A549 (cell line): ENCODE data around the gene CEP76. TPM values are rescaled to one million over a fixed set of nuclear protein-coding genes. Genes with fewer than 3 reads are reported as not detected.

Experiments
- ATAC-seq, 2 experiments: fragments of 200-7000 bp in 1 of 2; fragments of >200 bp in 1 of 2; cut with Nextera tagmentation in 1 of 2; cut with Tn5 transposase in 1 of 2; 3 replicates each; pipeline versions ENCODE4 v1.8.0 to v1.9.1; 2018 to 2020; ENCODE audit warnings: mild to moderate bottlenecking in 1 of 2, moderate library complexity in 1 of 2
- CTCF ChIA-PET: fragments of 300-600 bp; sonication (Branson Sonifier 250); formaldehyde crosslinking; extraction: SDS; loops from one replicate; lab custom pipeline; 2021; ENCODE audit warnings: antibody characterized with exemption, inconsistent platforms; lab: Yijun Ruan, JAX
- POLR2A ChIA-PET: fragments of 350-600 bp; formaldehyde crosslinking; extraction: SDS; loops from one replicate; lab custom pipeline; 2021; ENCODE audit warnings: antibody characterized with exemption, inconsistent platforms; lab: Yijun Ruan, JAX
- DNase-seq, 2 experiments: peaks; one replicate each; pipeline versions ENCODE4 v3.0.0 to v3.0.0-alpha.2; 2011 to 2016; ENCODE audit warnings: low read depth in 1 of 2, low spot score in 1 of 2
- FAIRE-seq: peaks from 2 replicates; lab custom pipeline; 2011; peaks lifted over from hg19 to GRCh38; lab: Jason Lieb, UNC
- H3K27ac ChIP-seq, 2 experiments: fragments of >200 bp; sonication (Bioruptor Twin); formaldehyde crosslinking; 3 replicates each; pipeline ENCODE4 v1.5.1; 2016 to 2017
- H3K4me1 ChIP-seq: fragments of >200 bp; sonication (Bioruptor Twin); formaldehyde crosslinking; 3 replicates; pipeline ENCODE4 v1.6.1; 2016
- H3K4me2 ChIP-seq: fragments of >200 bp; sonication (Bioruptor Twin); formaldehyde crosslinking; 3 replicates; pipeline ENCODE4 v1.6.1; 2016
- H3K4me3 ChIP-seq: fragments of >200 bp; sonication (Bioruptor Twin); formaldehyde crosslinking; 3 replicates; pipeline ENCODE4 v1.5.1; 2016
- H3K9me3 ChIP-seq: fragments of >200 bp; sonication (Bioruptor Twin); formaldehyde crosslinking; 3 replicates; pipeline ENCODE4 v1.6.1; 2016
- BHLHE40 ChIP-seq: IDR thresholded peaks from 2 replicates; pipeline ENCODE4 v1.6.1; 2012; ENCODE audit warnings: low read depth, low read length, inconsistent platforms
- CEBPB ChIP-seq, 2 experiments: fragments of >200 bp in 1 of 2; sonication (Bioruptor Twin) in 1 of 2; formaldehyde crosslinking in 1 of 2; IDR thresholded peaks; 2 replicates each; pipeline ENCODE4 v1.6.1; 2012 to 2016
- CHD2 ChIP-seq: fragments of 150-350 bp; IDR thresholded peaks from 2 replicates; pipeline ENCODE4 v1.6.1; 2014; ENCODE audit warnings: low read length; ENCODE audit not compliant: partially characterized antibody
- CHD4 ChIP-seq: fragments of 200-600 bp; sonication (generic); IDR thresholded peaks from 2 replicates; pipeline ENCODE4 v1.6.1; 2016; ENCODE audit warnings: antibody characterized with exemption, mild to moderate bottlenecking, borderline replicate concordance
- CTCF ChIP-seq: fragments of >200 bp; sonication (Bioruptor Twin); formaldehyde crosslinking; IDR thresholded peaks from 3 replicates; pipeline ENCODE4 v1.5.1; 2016
- EHF ChIP-seq: fragments of 250-450 bp; sonication (Bioruptor Pico); IDR thresholded peaks from 2 replicates; pipeline ENCODE4 v1.5.0; 2020; ENCODE audit warnings: mild to moderate bottlenecking
- EP300 ChIP-seq, 2 experiments: fragments of >200 bp; sonication (Bioruptor Twin); formaldehyde crosslinking; IDR thresholded peaks; 2 replicates in 1 of 2; 3 replicates in 1 of 2; pipeline ENCODE4 v1.6.1; 2016 to 2017
- ESRRA ChIP-seq: fragments of 150-350 bp; IDR thresholded peaks from 2 replicates; pipeline ENCODE4 v1.6.1; 2014; ENCODE audit warnings: mild to moderate bottlenecking, low read length, borderline replicate concordance
- FOSB ChIP-seq: fragments of 250-450 bp; sonication (Bioruptor Pico); IDR thresholded peaks from 2 replicates; pipeline ENCODE4 v1.5.0; 2020; ENCODE audit warnings: mild to moderate bottlenecking, moderate library complexity
- HMGXB4 ChIP-seq: fragments of 250-450 bp; sonication (Bioruptor Pico); IDR thresholded peaks from 2 replicates; pipeline ENCODE4 v1.5.0; 2021; ENCODE audit warnings: mild to moderate bottlenecking, moderate library complexity, borderline replicate concordance
- HOXA7 ChIP-seq: fragments of 250-450 bp; sonication (Bioruptor Pico); IDR thresholded peaks from 2 replicates; pipeline ENCODE4 v1.5.0; 2020; ENCODE audit warnings: mild to moderate bottlenecking, moderate library complexity
- JUNB ChIP-seq: fragments of >200 bp; sonication (Bioruptor Twin); formaldehyde crosslinking; IDR thresholded peaks from 2 replicates; pipeline ENCODE4 v1.6.1; 2016
- KDM1A ChIP-seq: fragments of 200-600 bp; sonication (generic); IDR thresholded peaks from 2 replicates; pipeline ENCODE4 v1.6.1; 2016; ENCODE audit warnings: low read depth, mild to moderate bottlenecking
- KDM5A ChIP-seq: fragments of 200-600 bp; sonication (generic); IDR thresholded peaks from 2 replicates; pipeline ENCODE4 v1.6.1; 2016; ENCODE audit warnings: antibody characterized with exemption, mild to moderate bottlenecking
- MAFK ChIP-seq: fragments of 450-650 bp; IDR thresholded peaks from 2 replicates; pipeline ENCODE4 v1.6.1; 2014; ENCODE audit not compliant: partially characterized antibody
- MYC ChIP-seq: IDR thresholded peaks from 2 replicates; pipeline ENCODE4 v1.6.1; 2012; ENCODE audit warnings: mild to moderate bottlenecking, inconsistent platforms, low read length, improper control_type of control experiment, borderline replicate concordance
- NPAS2 ChIP-seq: fragments of 250-450 bp; sonication (Bioruptor Pico); IDR thresholded peaks from 2 replicates; pipeline ENCODE4 v1.8.0; 2022; ENCODE audit warnings: mild to moderate bottlenecking, moderate library complexity, borderline replicate concordance
- PHF8 ChIP-seq: fragments of 200-600 bp; sonication (generic); IDR thresholded peaks from 2 replicates; pipeline ENCODE4 v1.6.1; 2016; ENCODE audit warnings: low read depth, mild to moderate bottlenecking, antibody characterized with exemption, moderate library complexity, borderline replicate concordance
- RARB ChIP-seq: fragments of 250-450 bp; sonication (Bioruptor Pico); IDR thresholded peaks from 2 replicates; pipeline ENCODE4 v1.8.0; 2021; ENCODE audit warnings: mild to moderate bottlenecking, moderate library complexity
- RFX5 ChIP-seq: fragments of 450-650 bp; IDR thresholded peaks from 2 replicates; pipeline ENCODE4 v1.7.1; 2014; ENCODE audit warnings: antibody characterized with exemption, mild to moderate bottlenecking, moderate library complexity
- SMC3 ChIP-seq: fragments of >200 bp; sonication (Bioruptor Twin); formaldehyde crosslinking; IDR thresholded peaks from 3 replicates; pipeline ENCODE4 v1.6.1; 2018; ENCODE audit warnings: inconsistent platforms
- SREBF2 ChIP-seq: fragments of 450-650 bp; IDR thresholded peaks from 2 replicates; pipeline ENCODE4 v1.6.1; 2014; ENCODE audit warnings: mild to moderate bottlenecking, moderate library complexity
- TFCP2L1 ChIP-seq: fragments of 250-450 bp; sonication (Bioruptor Pico); IDR thresholded peaks from 2 replicates; pipeline ENCODE4 v1.5.0; 2021; ENCODE audit warnings: mild to moderate bottlenecking
- ZC3H11A ChIP-seq: fragments of 450-650 bp; IDR thresholded peaks from 2 replicates; pipeline ENCODE4 v1.6.1; 2014; ENCODE audit warnings: antibody characterized with exemption, mild to moderate bottlenecking
- WGBS: methylation state at CpG from one replicate; pipeline ENCODE4 v1.1.6; 2017; ENCODE audit errors: missing lambda C conversion rate; 5-methylcytosine and 5-hydroxymethylcytosine counted together
- polyA plus RNA-seq, 4 experiments: library from polyadenylated mRNA; depleted of rRNA in 3 of 4; stranded (reverse); fragments of >200 nt; fragmentation: RNase III in 1 of 4; extraction: RNeasy Plus Mini Kit Qiagen cat#74134 plus additional on column Dnase treatment in 1 of 4; gene quantifications; 2 replicates in 3 of 4; 3 replicates in 1 of 4; pipeline ENCODE4 v1.2.3, GENCODE V29; 2011 to 2017
- TF ChIP-seq, protein P1 (sequence below): IDR thresholded peaks from 2 replicates; pipeline ENCODE4 v1.6.1; 2012
- TF ChIP-seq, protein P2 (sequence below): fragments of >200 bp; sonication (Bioruptor Twin); formaldehyde crosslinking; IDR thresholded peaks from 2 replicates; pipeline ENCODE4 v1.6.1; 2016

CEP76 gene
- polyA plus RNA-seq, 2 of the 4 experiments (the other 2 are of a cell fraction): 7.8 to 13.1 TPM

DNA sequence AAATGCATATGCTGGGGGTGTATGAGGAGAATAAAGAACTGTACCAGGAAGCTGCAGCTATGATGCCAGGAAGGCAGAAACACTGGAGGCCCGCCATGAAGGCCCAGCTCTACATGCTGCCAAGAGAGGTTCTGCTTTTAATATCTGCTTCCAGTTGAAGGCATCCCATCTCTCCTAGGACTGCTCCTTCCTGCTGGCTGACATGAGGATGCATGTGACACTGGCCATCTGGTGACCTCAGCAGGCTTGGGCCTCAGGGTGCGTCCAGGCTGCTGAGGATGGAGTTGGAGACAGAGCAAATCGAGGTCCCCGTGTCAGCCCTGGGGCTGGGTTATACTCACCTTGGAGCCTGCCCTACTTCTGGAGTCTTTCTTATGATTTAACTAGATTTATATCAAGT, 49.4 kb upstream of the CEP76 start:
- TF ChIP-seq HMGXB4 (CRISPR knock-in tag): no peak
- TF ChIP-seq EP300 (IDR thresholded peaks at IDR 0.05): no peak
- no peak for TF ChIP-seq KDM1A
- TF ChIP-seq BHLHE40: no peak
- TF ChIP-seq, protein P1, sequence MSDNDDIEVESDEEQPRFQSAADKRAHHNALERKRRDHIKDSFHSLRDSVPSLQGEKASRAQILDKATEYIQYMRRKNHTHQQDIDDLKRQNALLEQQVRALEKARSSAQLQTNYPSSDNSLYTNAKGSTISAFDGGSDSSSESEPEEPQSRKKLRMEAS: no peak
- no peak for TF ChIP-seq MYC
- no peak for TF ChIP-seq CHD4
- TF ChIP-seq SREBF2: no peak
- TF ChIP-seq PHF8: no peak
- no peak for TF ChIP-seq CEBPB (IDR thresholded peaks at IDR 0.05)
- TF ChIP-seq ZC3H11A: no peak
- TF ChIP-seq, protein P2, sequence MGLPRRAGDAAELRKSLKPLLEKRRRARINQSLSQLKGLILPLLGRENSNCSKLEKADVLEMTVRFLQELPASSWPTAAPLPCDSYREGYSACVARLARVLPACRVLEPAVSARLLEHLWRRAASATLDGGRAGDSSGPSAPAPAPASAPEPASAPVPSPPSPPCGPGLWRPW: no peak
- no peak for TF ChIP-seq NPAS2 (CRISPR knock-in tag)
- ChIA-PET POLR2A (no interaction called here), CTCF (interaction anchor here (1.8 to 4.8 kb wide), 3 partner anchors 8 to 183 kb away, joined by 5 to 17 read pairs (median 12); no protein-coding TSS in a partner anchor)
- Histone ChIP-seq H3K27ac (no peak overlapping the region), H3K9me3 (no peaks in the 10 kb centered on the region), H3K4me1 (no peaks in the 10 kb centered on the region), H3K4me3 (no peak overlapping the region), H3K4me2 (no peak overlapping the region)
- WGBS: 87% methylated on average over 4 of the region's 4 CpGs
- ATAC-seq (no peak), DNase-seq (no peak), FAIRE-seq (no peak)

- H3K4me1 ChIP-seq: no peaks in the 10 kb centered on the region
- ATAC-seq: no peak
- ChIA-PET POLR2A (no interaction called here), CTCF (interaction anchor here (1.0 to 4.8 kb wide), 3 partner anchors 25 to 183 kb away, joined by 4 to 17 read pairs (median 12); no protein-coding TSS in a partner anchor)
- no peak for FAIRE-seq
- 75% methylated on average over 5 of the region's 5 CpGs for WGBS
- no peak overlapping the region for H3K4me3 ChIP-seq
- DNase-seq: no peak
- no peak overlapping the region for H3K4me2 ChIP-seq
- TF ChIP-seq ESRRA (no peak), TFCP2L1 (no peak), JUNB (no peak), BHLHE40 (no peak), EP300 (IDR thresholded peaks at IDR 0.05) (no peak), KDM1A (no peak), CTCF (no peak), SMC3 (no peak), RARB (CRISPR knock-in tag) (no peak), RFX5 (no peak), NPAS2 (CRISPR knock-in tag) (no peak), EHF (no peak), KDM5A (no peak), MAFK (no peak), CHD4 (no peak), CHD2 (no peak), FOSB (CRISPR knock-in tag) (no peak), HOXA7 (CRISPR knock-in tag) (no peak)
- TF ChIP-seq, protein P1: no peak
- TF ChIP-seq, all 56 proteins: peak for 0
- H3K27ac ChIP-seq: no peak overlapping the region
- H3K9me3 ChIP-seq: no peaks in the 10 kb centered on the region
Observed at GRCh38 chr18:12751503-12751884, 49.0 kb upstream of the CEP76 start.
